ENCODE results near the gene FHAD1.
"Not testable (repeated sequence)": the region's sequence is repeated elsewhere in the genome, so short reads cannot be mapped to it uniquely, and the experiment has no call there.

FHAD1 gene

GRCh38 chr1:15362096-15362736, 115.2 kb downstream of the FHAD1 start:
- H3K27me3 ChIP-seq (ENCODE audit: control insufficient read depth, insufficient read depth, low read length), result no peaks in the 10 kb centered on the region
- no peaks in the 10 kb centered on the region for H3K36me3 ChIP-seq (ENCODE audit: control insufficient read depth, low read depth, low read length)
- no peaks in the 10 kb centered on the region for H3K9me3 ChIP-seq (ENCODE audit: control insufficient read depth, low read depth, low read length)
- H3K4me1 ChIP-seq (ENCODE audit: control insufficient read depth, low read depth, low read length), result no peaks in the 10 kb centered on the region
- H3K4me3 ChIP-seq (ENCODE audit: low read length), result no peak overlapping the region
- no peak overlapping the region for H3K9ac ChIP-seq (ENCODE audit: low read length)
- H3K27ac ChIP-seq (ENCODE audit: low read length), result no peak overlapping the region

- Histone ChIP-seq H3K36me3 (ENCODE audit: control insufficient read depth, low read depth, low read length) (no peaks in the 10 kb centered on the region), H3K9ac (ENCODE audit: low read length) (no peak overlapping the region), H3K27me3 (ENCODE audit: control insufficient read depth, insufficient read depth, low read length) (no peaks in the 10 kb centered on the region), H3K4me3 (ENCODE audit: low read length) (no peak overlapping the region), H3K27ac (ENCODE audit: low read length) (no peak overlapping the region), H3K9me3 (ENCODE audit: control insufficient read depth, low read depth, low read length) (no peaks in the 10 kb centered on the region), H3K4me1 (ENCODE audit: control insufficient read depth, low read depth, low read length) (no peaks in the 10 kb centered on the region)
Observed at GRCh38 chr1:15362737-15363128, 115.7 kb downstream of the FHAD1 start.

GRCh38 chr1:15364740-15365139, 117.7 kb downstream of the FHAD1 start:
- Histone ChIP-seq H3K9me3 (ENCODE audit: control insufficient read depth, low read depth, low read length) (no peaks in the 10 kb centered on the region), H3K27me3 (ENCODE audit: control insufficient read depth, insufficient read depth, low read length) (no peaks in the 10 kb centered on the region), H3K27ac (ENCODE audit: low read length) (no peak overlapping the region), H3K4me3 (ENCODE audit: low read length) (no peak overlapping the region), H3K9ac (ENCODE audit: low read length) (no peak overlapping the region), H3K36me3 (ENCODE audit: control insufficient read depth, low read depth, low read length) (no peaks in the 10 kb centered on the region), H3K4me1 (ENCODE audit: control insufficient read depth, low read depth, low read length) (no peaks in the 10 kb centered on the region)

GRCh38 chr1:15368888-15369287, 121.9 kb downstream of the FHAD1 start:
- no peaks in the 10 kb centered on the region for H3K36me3 ChIP-seq (ENCODE audit: control insufficient read depth, low read depth, low read length)
- no peaks in the 10 kb centered on the region for H3K9me3 ChIP-seq (ENCODE audit: control insufficient read depth, low read depth, low read length)
- no peak overlapping the region for H3K4me3 ChIP-seq (ENCODE audit: low read length)
- H3K9ac ChIP-seq (ENCODE audit: low read length), result no peak overlapping the region
- no peaks in the 10 kb centered on the region for H3K27me3 ChIP-seq (ENCODE audit: control insufficient read depth, insufficient read depth, low read length)
- no peak overlapping the region for H3K27ac ChIP-seq (ENCODE audit: low read length)
- H3K4me1 ChIP-seq (ENCODE audit: control insufficient read depth, low read depth, low read length), result no peaks in the 10 kb centered on the region

- Histone ChIP-seq H3K36me3 (ENCODE audit: control insufficient read depth, low read depth, low read length) (no peaks in the 10 kb centered on the region), H3K9me3 (ENCODE audit: control insufficient read depth, low read depth, low read length) (no peaks in the 10 kb centered on the region), H3K4me1 (ENCODE audit: control insufficient read depth, low read depth, low read length) (no peaks in the 10 kb centered on the region), H3K9ac (ENCODE audit: low read length) (no peak overlapping the region), H3K4me3 (ENCODE audit: low read length) (no peak overlapping the region), H3K27me3 (ENCODE audit: control insufficient read depth, insufficient read depth, low read length) (no peaks in the 10 kb centered on the region), H3K27ac (ENCODE audit: low read length) (no peak overlapping the region)
Observed at GRCh38 chr1:15370268-15370667, 123.2 kb downstream of the FHAD1 start.

- Histone ChIP-seq H3K4me1 (ENCODE audit: control insufficient read depth, low read depth, low read length) (no peaks in the 10 kb centered on the region), H3K27ac (ENCODE audit: low read length) (no peak overlapping the region), H3K9me3 (ENCODE audit: control insufficient read depth, low read depth, low read length) (no peaks in the 10 kb centered on the region), H3K9ac (ENCODE audit: low read length) (no peak overlapping the region), H3K36me3 (ENCODE audit: control insufficient read depth, low read depth, low read length) (no peaks in the 10 kb centered on the region), H3K4me3 (ENCODE audit: low read length) (no peak overlapping the region), H3K27me3 (ENCODE audit: control insufficient read depth, insufficient read depth, low read length) (no peaks in the 10 kb centered on the region)
Observed at GRCh38 chr1:15370781-15371520, 123.9 kb downstream of the FHAD1 start.

- Histone ChIP-seq H3K36me3 (ENCODE audit: control insufficient read depth, low read depth, low read length) (no peaks in the 10 kb centered on the region), H3K27ac (ENCODE audit: low read length) (no peak overlapping the region), H3K9ac (ENCODE audit: low read length) (no peak overlapping the region), H3K4me1 (ENCODE audit: control insufficient read depth, low read depth, low read length) (no peaks in the 10 kb centered on the region), H3K4me3 (ENCODE audit: low read length) (no peak overlapping the region), H3K27me3 (ENCODE audit: control insufficient read depth, insufficient read depth, low read length) (no peaks in the 10 kb centered on the region), H3K9me3 (ENCODE audit: control insufficient read depth, low read depth, low read length) (no peaks in the 10 kb centered on the region)
Observed at GRCh38 chr1:15371610-15372545, 124.9 kb downstream of the FHAD1 start.

GRCh38 chr1:15378729-15379128, 131.7 kb downstream of the FHAD1 start:
- Histone ChIP-seq H3K9ac (ENCODE audit: low read length) (no peak overlapping the region), H3K4me1 (ENCODE audit: control insufficient read depth, low read depth, low read length) (peaks cover 12% of the 10 kb centered on the region), H3K4me3 (ENCODE audit: low read length) (no peak overlapping the region), H3K27me3 (ENCODE audit: control insufficient read depth, insufficient read depth, low read length) (peaks cover 40% of the 10 kb centered on the region), H3K27ac (ENCODE audit: low read length) (no peak overlapping the region), H3K36me3 (ENCODE audit: control insufficient read depth, low read depth, low read length) (no peaks in the 10 kb centered on the region), H3K9me3 (ENCODE audit: control insufficient read depth, low read depth, low read length) (no peaks in the 10 kb centered on the region)

- H3K36me3 ChIP-seq (ENCODE audit: control insufficient read depth, low read depth, low read length); H3K4me3 ChIP-seq (ENCODE audit: low read length); H3K9me3 ChIP-seq (ENCODE audit: control insufficient read depth, low read depth, low read length); H3K9ac ChIP-seq (ENCODE audit: low read length); H3K27ac ChIP-seq (ENCODE audit: low read length): not testable (repeated sequence)
- H3K27me3 ChIP-seq (ENCODE audit: control insufficient read depth, insufficient read depth, low read length), result peaks cover 44% of the 10 kb centered on the region
- H3K4me1 ChIP-seq (ENCODE audit: control insufficient read depth, low read depth, low read length), result peaks cover 16% of the 10 kb centered on the region
Observed at GRCh38 chr1:15379151-15379550, 132.1 kb downstream of the FHAD1 start.

GRCh38 chr1:15380601-15381508, 133.8 kb downstream of the FHAD1 start:
- H3K9ac ChIP-seq (ENCODE audit: low read length), result no peak overlapping the region
- no peak overlapping the region for H3K27ac ChIP-seq (ENCODE audit: low read length)
- H3K4me3 ChIP-seq (ENCODE audit: low read length), result no peak overlapping the region
- no peaks in the 10 kb centered on the region for H3K36me3 ChIP-seq (ENCODE audit: control insufficient read depth, low read depth, low read length)
- peaks cover 28% of the 10 kb centered on the region for H3K4me1 ChIP-seq (ENCODE audit: control insufficient read depth, low read depth, low read length)
- H3K27me3 ChIP-seq (ENCODE audit: control insufficient read depth, insufficient read depth, low read length), result peaks cover 55% of the 10 kb centered on the region
- H3K9me3 ChIP-seq (ENCODE audit: control insufficient read depth, low read depth, low read length), result no peaks in the 10 kb centered on the region

- no peak overlapping the region for H3K27ac ChIP-seq (ENCODE audit: low read length)
- no peaks in the 10 kb centered on the region for H3K36me3 ChIP-seq (ENCODE audit: control insufficient read depth, low read depth, low read length)
- H3K4me1 ChIP-seq (ENCODE audit: control insufficient read depth, low read depth, low read length), result peaks cover 33% of the 10 kb centered on the region
- peaks cover 64% of the 10 kb centered on the region for H3K27me3 ChIP-seq (ENCODE audit: control insufficient read depth, insufficient read depth, low read length)
- H3K9ac ChIP-seq (ENCODE audit: low read length), result no peak overlapping the region
- H3K9me3 ChIP-seq (ENCODE audit: control insufficient read depth, low read depth, low read length), result no peaks in the 10 kb centered on the region
- H3K4me3 ChIP-seq (ENCODE audit: low read length), result no peak overlapping the region
Observed at GRCh38 chr1:15381805-15382204, 134.8 kb downstream of the FHAD1 start.

All from iPS-18a (cell line).